NCI-H1436 treated with DMSO at 0.1 percent for 48 hours (cell line): ENCODE measurements around the gene ASB12.

Experiments used
- DNase-seq: peaks from one replicate; lab custom pipeline; 2025; lab: John Stamatoyannopoulos, UW

The ASB12 gene

GRCh38 chrX:64186974-64187761 lies 43.2 kb downstream of the ASB12 start:
- DNase-seq, result no peak

- DNase-seq, result no peak
Measured at GRCh38 chrX:64184396-64184795, 46.0 kb downstream of the ASB12 start.

GRCh38 chrX:64182208-64182607 lies 48.2 kb downstream of the ASB12 start:
- DNase-seq, result no peak

- no peak for DNase-seq
Measured at GRCh38 chrX:64176876-64177275, 53.5 kb downstream of the ASB12 start.
